Measurements from ENCODE around the gene ADPRS.

Gene ADPRS

DNA sequence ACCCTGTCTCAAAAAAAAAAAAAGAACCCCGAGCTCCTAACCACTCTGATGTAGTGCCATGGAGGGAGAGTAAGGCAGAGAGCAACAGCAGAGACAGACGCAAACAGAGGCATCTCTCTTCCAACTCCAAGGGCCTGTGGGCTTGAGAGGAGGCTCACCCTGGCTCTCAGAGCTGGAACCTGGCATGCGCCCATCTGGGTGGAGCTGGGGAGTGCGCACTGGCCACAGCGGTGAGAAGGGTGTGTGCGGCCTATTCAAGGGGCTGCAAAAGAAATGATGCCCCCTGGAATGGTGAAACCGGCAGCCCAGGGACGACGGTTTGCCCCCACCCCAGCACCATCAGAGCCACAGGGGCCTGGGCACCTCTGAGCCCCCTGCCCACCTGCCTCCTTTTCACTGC lies 18.7 kb downstream of the ADPRS start:
- intact Hi-C loops (cut with micrococcal nuclease) = no loop called here
- H3K9me3 Mint-ChIP-seq = no peaks in the 10 kb centered on the region
- no peak overlapping the region for H3K4me3 Mint-ChIP-seq
- H3K27me3 Mint-ChIP-seq = peaks cover 7% of the 10 kb centered on the region
- H3K27ac Mint-ChIP-seq = no peak overlapping the region
- no peaks in the 10 kb centered on the region for H3K36me3 Mint-ChIP-seq (ENCODE audit: low read depth)
- H3K4me1 Mint-ChIP-seq (ENCODE audit: low read depth) = peaks cover 8% of the 10 kb centered on the region

DNA sequence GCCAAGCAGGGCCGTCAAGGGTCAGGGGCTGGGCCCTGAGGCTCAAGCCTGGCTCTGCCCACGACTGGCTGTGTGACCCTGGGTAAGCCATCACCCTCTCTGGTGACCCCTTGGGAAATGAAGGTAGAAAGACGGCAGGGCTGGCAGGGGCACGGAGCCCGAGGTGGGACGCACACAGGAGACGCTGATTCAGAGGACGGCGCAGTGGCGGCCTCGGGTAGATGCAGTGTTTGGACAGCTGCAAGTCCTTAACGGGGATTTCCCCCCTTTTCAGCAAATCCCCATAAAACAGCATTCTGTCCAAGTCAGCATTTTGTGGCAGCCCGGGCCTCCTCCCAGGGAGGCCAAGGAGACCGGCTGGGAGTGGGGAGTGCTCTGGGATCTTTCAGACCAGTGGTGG lies 19.6 kb downstream of the ADPRS start:
- Mint-ChIP-seq H3K36me3 (ENCODE audit: low read depth) (peaks cover 3% of the 10 kb centered on the region), H3K27ac (no peak overlapping the region), H3K4me1 (ENCODE audit: low read depth) (peaks cover 8% of the 10 kb centered on the region), H3K9me3 (no peaks in the 10 kb centered on the region), H3K27me3 (peaks cover 7% of the 10 kb centered on the region), H3K4me3 (no peak overlapping the region)
- intact Hi-C loops (cut with micrococcal nuclease) = no loop called here

DNA sequence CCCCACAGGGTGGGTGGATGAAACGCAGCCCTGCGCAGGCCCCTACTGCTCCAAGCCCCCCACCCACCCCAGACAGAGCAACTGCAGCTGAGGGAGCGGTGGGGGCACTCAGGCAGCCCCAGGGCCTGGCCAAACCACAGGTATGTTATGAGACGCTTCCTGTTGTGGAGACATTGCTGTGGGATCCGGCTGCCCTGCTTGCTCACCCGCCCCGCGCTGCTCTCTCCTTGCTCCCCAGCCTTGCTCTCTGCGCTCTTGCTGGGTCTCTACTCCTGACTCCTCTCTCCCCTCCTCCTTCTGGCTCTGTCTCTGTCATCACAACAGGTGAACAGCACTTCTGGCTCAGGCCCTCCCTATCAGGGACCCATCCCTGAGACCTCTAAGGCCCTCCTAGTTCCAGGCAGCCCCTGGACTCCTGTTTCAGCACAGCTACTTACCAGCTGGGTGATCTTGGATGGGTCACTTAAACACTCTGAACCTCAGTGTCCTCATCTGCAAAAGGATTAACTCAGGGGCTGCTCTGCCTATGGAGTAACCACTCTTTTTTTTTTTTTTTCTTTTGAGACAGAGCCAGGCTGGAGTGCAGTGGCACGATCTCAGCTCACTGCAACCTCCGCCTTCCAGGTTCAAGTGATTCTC lies 20.5 kb downstream of the ADPRS start:
- Mint-ChIP-seq H3K9me3 (no peaks in the 10 kb centered on the region), H3K27ac (peak overlapping the region; percentile 61), H3K4me3 (no peak overlapping the region), H3K36me3 (ENCODE audit: low read depth) (peaks cover 7% of the 10 kb centered on the region), H3K4me1 (ENCODE audit: low read depth) (peaks cover 8% of the 10 kb centered on the region), H3K27me3 (peaks cover 7% of the 10 kb centered on the region)
- intact Hi-C loops (cut with micrococcal nuclease) = no loop called here

DNA sequence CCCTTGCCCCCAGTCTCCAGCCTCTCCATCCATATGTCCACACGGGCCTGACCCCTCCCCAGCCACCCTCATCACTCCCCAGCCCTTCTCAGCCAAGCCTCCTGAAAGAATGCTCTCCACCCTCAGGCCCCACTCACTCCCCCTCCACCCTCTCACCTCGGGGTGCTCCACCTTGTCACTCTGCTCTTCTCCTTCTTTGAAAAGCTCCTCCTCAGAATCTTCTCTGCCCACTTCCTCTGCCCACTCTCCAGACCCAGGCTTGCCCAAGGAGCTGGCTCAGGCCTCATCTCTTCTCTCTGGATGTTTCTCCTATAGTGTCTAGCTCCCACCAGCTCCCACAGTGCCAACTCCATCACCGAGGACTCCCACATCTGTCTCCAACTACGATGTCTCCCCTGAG lies 22.5 kb downstream of the ADPRS start:
- Mint-ChIP-seq H3K27me3 (peaks cover 7% of the 10 kb centered on the region), H3K36me3 (ENCODE audit: low read depth) (peaks cover 7% of the 10 kb centered on the region), H3K4me3 (no peak overlapping the region), H3K27ac (peak overlapping the region; percentile 10), H3K9me3 (no peaks in the 10 kb centered on the region), H3K4me1 (ENCODE audit: low read depth) (peaks cover 15% of the 10 kb centered on the region)
- intact Hi-C loops (cut with micrococcal nuclease) = no loop called here

DNA sequence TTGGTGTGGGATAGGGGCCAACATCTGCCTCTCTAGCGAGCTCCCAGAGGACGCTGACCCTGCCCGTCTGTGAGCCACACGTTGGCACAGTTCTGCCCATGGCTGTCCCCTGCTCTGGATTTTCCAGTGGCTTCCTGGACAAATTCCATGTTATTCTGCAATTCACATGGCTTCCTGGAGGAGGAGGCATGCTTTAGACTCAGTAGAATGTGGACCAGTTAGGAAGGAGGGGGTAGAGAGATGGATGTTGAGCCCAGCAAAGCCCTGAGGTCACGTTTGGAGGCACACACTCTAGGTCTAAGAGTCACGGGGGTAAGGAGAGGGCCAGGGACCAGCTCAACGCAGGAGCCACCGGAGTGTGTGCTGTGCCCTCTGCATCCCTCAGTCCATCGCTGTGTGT lies 24.1 kb downstream of the ADPRS start:
- no peak overlapping the region for H3K4me3 Mint-ChIP-seq
- peaks cover 22% of the 10 kb centered on the region for H3K4me1 Mint-ChIP-seq (ENCODE audit: low read depth)
- H3K27ac Mint-ChIP-seq = no peak overlapping the region
- no peaks in the 10 kb centered on the region for H3K9me3 Mint-ChIP-seq
- peaks cover 7% of the 10 kb centered on the region for H3K27me3 Mint-ChIP-seq
- intact Hi-C loops (cut with micrococcal nuclease) = no loop called here
- peaks cover 7% of the 10 kb centered on the region for H3K36me3 Mint-ChIP-seq (ENCODE audit: low read depth)

DNA sequence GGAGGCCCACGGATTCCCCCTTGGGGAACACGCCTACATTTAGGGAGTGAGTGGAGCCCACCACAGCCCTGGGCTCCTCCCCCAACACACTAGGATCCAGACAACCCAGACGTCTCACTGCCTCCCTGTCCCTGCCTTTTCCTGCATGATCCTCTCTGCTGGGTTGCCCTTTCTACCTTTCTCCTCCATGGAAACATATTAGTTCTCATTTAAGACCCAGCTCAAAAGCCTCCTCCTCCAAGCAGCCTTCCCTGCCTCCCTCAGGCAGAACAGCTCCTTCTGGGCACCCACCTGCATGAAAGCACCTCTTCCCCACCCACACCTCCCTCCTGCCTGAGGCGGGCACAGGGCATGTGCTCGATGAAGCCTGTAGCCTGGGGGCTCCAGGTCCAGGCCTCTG lies 25.7 kb downstream of the ADPRS start:
- Mint-ChIP-seq H3K9me3 (no peaks in the 10 kb centered on the region), H3K27ac (no peak overlapping the region), H3K36me3 (ENCODE audit: low read depth) (peaks cover 7% of the 10 kb centered on the region), H3K4me1 (ENCODE audit: low read depth) (peaks cover 35% of the 10 kb centered on the region), H3K4me3 (no peak overlapping the region), H3K27me3 (peaks cover 6% of the 10 kb centered on the region)
- intact Hi-C loops (cut with micrococcal nuclease) = no loop called here

DNA sequence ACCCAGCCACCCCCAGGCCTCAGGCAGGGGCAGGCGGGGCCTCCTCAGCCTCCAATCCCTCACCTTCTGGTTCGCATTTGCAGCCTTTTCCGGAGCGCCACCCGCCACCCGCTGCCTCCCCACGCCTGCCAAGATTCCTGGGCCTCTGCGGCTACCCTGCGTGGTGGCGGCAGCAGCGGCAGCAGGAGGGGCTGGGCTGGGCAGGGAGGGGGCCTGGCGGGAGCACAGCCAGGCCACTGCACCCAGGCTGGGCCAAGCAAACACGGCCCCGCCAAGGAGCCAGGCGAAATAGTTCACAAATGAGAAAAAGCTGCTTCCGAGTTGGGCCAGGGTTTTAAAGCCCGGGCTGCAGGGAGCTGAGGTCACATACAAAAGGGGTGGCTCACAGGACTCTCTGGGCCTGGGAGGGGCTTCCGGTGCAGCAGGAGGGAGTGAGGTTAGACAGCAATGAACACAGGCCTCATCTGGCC lies 26.5 kb downstream of the ADPRS start:
- Mint-ChIP-seq H3K27me3 (peaks cover 4% of the 10 kb centered on the region), H3K4me3 (no peak overlapping the region), H3K36me3 (ENCODE audit: low read depth) (peaks cover 7% of the 10 kb centered on the region), H3K27ac (no peak overlapping the region), H3K4me1 (ENCODE audit: low read depth) (peaks cover 43% of the 10 kb centered on the region), H3K9me3 (no peaks in the 10 kb centered on the region)
- intact Hi-C loops (cut with micrococcal nuclease) = no loop called here

DNA sequence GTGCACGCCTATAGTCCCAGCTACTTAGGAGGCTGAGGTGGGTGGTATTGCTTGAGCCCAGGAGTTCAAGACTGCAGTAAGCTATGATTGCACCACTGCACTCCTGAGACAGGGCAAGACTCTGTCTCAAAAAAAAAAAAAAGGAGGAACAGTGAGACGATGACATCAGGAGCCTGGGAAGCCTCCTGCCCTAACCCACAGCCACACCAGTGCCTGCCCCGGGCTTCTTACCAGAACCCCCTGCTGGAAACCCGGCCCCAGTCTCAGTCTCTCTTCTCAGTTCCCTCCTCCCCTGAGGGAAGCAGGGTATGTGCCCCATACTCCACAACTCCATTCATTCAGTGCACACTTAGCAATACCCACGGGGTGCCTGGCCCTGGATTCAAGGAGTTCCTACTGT lies 27.2 kb downstream of the ADPRS start:
- Mint-ChIP-seq H3K4me3 (no peak overlapping the region), H3K9me3 (no peaks in the 10 kb centered on the region), H3K36me3 (ENCODE audit: low read depth) (peaks cover 7% of the 10 kb centered on the region), H3K27ac (no peak overlapping the region), H3K4me1 (ENCODE audit: low read depth) (peaks cover 47% of the 10 kb centered on the region), H3K27me3 (peaks cover 3% of the 10 kb centered on the region)
- intact Hi-C loops (cut with micrococcal nuclease) = no loop called here

DNA sequence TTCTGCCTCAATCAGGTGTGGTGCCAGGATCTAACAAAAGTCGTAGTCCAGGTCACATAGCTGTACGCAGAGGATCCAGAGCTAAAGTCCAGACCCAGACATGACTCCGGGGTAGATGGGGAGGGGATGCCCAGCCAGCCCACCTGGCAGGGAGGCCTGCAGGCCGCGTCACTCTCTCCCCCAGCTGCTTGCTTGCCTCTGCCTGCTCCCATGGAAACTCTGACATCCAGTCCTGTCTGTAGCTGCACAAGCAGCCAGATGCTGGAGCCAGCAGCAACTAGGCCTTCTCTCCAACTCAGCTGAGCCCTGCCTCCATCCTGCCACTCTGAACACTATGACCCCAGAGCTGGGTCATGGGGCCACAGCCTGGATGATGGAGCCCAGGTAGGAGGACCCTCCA lies 28.2 kb downstream of the ADPRS start:
- Mint-ChIP-seq H3K27me3 (no peaks in the 10 kb centered on the region), H3K9me3 (no peaks in the 10 kb centered on the region), H3K36me3 (ENCODE audit: low read depth) (peaks cover 7% of the 10 kb centered on the region), H3K27ac (no peak overlapping the region), H3K4me1 (ENCODE audit: low read depth) (peaks cover 43% of the 10 kb centered on the region), H3K4me3 (no peak overlapping the region)
- intact Hi-C loops (cut with micrococcal nuclease) = no loop called here

DNA sequence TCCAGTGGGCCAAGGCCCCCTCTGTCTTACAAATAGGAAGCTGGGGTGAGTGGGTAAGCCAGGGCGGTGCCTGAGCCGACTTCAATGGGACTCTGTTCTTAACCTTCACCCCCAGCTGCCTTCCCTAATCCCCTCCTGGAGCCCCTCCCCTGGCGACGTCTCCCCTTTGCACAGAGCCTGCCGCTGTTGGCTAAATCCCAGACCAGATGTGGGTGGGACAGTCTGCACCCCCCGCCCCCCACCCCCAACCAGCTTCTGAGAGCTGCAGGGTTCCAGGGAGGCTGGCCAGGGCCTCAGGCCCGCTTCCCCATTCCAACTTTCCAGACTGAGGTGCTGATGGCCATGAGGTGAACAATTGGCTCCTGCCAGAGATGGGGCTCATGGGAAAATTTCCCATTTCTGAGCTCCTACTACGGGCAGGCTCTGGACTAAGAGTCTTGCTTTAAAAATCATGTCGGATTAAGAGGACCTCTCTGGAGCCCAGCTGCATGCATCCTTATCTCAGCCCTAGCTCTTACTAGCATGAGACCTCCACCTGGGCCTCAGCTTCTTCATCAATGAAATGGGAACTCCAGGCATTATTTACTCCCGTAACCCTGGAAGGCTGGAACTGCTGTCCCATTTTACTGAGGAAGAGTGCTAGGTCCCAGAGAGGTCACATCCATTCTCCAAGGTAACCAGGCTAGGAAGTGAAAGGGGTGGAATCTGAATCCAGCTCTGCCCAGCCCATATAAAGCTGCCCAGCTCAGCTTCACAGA lies 29.9 kb downstream of the ADPRS start:
- intact Hi-C loops (cut with micrococcal nuclease) = no loop called here
- H3K36me3 Mint-ChIP-seq (ENCODE audit: low read depth) = peaks cover 1% of the 10 kb centered on the region

DNA sequence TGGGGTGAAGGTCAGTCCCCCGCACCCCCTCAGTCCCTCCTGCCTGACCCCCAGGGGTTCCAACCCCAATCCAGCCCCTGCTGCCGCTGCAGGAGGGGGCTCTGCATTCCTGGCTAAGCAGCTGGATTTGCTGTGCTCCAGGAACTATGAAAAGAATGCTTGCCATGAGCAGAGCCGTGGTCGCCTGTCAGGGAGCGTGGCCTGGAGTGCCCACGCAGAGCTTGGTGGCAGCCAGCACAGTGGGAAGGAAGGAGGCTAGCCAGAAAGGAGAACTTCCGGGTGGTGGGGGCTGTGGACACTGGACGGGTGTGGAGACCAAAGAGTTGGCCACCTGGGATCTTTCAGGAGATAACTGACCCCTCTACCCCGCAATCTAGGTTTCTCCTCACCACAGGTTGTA lies 30.8 kb downstream of the ADPRS start:
- Mint-ChIP-seq H3K4me1 (ENCODE audit: low read depth) (peaks cover 69% of the 10 kb centered on the region), H3K36me3 (ENCODE audit: low read depth) (no peaks in the 10 kb centered on the region), H3K27ac (peak overlapping the region; percentile 67)

More for the DNA sequence above, 29.9 kb downstream of the ADPRS start:
- H3K27me3 Mint-ChIP-seq = no peaks in the 10 kb centered on the region
- no peak overlapping the region for H3K4me3 Mint-ChIP-seq
- no peak overlapping the region for H3K27ac Mint-ChIP-seq
- H3K9me3 Mint-ChIP-seq = no peaks in the 10 kb centered on the region
- peaks cover 61% of the 10 kb centered on the region for H3K4me1 Mint-ChIP-seq (ENCODE audit: low read depth)

DNA sequence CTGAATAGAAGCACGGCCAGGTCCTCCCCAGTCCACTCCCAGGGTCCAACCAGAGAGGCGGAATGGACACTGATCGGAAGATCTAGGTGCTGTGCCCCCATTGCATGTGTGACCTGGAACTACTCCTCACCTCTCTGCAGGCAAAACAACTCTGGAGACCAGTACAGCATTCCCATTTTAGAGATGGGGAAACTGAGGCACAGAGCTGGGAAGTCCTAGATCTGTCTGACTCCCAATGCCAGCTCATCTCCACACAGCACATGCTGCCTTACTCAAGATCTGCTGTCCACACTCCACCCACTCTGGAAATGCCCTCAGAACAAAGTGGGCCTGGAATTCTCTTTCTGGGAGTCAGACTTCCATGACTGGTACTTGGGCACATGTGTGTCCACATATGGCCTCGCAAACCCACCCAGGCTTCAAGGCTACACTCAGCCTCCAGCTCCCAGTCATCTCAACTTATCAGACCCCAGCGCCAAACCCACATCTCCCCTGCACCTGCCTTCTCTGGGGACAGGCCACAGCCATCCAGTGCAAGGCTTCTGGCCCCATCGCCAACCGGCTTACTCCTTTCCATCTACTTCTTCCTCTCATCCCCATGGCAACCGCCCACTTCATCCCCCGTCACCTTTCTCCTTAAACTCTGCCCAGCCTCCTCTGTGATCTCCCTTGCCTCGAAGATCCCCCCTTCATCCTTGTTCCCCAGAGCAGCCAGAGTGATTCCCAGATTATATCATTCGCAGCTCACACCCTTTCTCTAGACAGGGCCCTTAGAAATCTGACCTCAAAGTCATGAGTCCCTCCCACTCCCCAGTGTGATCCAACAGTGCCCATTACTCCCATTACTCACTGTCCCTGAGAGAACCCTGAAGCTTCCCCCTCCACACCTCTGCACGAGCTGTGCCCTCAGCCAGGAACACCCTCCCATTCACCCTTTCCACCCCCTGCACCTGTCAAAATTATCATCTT lies 33.7 kb downstream of the ADPRS start:
- H3K4me1 Mint-ChIP-seq (ENCODE audit: low read depth) = peaks cover 78% of the 10 kb centered on the region
- H3K27me3 Mint-ChIP-seq = peaks cover 18% of the 10 kb centered on the region
- H3K36me3 Mint-ChIP-seq (ENCODE audit: low read depth) = no peaks in the 10 kb centered on the region
- no peaks in the 10 kb centered on the region for H3K9me3 Mint-ChIP-seq
- peak overlapping the region; percentile 44 for H3K4me3 Mint-ChIP-seq
- peak overlapping the region; percentile 80 for H3K27ac Mint-ChIP-seq
- intact Hi-C loops (cut with micrococcal nuclease) = no loop called here

More for the DNA sequence above, 30.8 kb downstream of the ADPRS start:
- Mint-ChIP-seq H3K4me3 (no peak overlapping the region), H3K9me3 (no peaks in the 10 kb centered on the region), H3K27me3 (peaks cover 2% of the 10 kb centered on the region)
- intact Hi-C loops (cut with micrococcal nuclease) = no loop called here

DNA sequence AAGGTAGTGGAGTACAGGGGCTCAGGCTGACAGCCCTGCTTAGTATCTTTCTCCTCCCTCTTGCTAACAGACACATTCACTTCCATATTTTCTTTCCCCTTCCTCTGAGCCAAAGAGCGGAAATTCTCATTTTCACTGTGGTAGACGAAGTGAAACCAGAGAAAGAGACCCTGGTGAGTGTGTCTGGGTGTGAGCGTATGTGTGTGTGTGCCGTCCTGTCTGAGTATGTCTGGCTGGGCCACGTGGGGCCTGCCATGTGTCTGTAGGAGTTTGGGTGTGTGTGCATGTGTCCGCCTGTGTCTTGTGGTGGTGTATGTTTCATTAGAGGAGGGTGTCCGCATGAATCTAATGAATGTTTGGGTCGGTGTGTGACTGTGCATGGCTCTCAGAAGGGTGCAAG lies 34.7 kb downstream of the ADPRS start:
- H3K4me3 Mint-ChIP-seq = peak overlapping the region; percentile 44
- intact Hi-C loops (cut with micrococcal nuclease) = no loop called here
- peaks cover 82% of the 10 kb centered on the region for H3K4me1 Mint-ChIP-seq (ENCODE audit: low read depth)
- H3K27ac Mint-ChIP-seq = peak overlapping the region; percentile 80
- no peaks in the 10 kb centered on the region for H3K9me3 Mint-ChIP-seq
- no peaks in the 10 kb centered on the region for H3K36me3 Mint-ChIP-seq (ENCODE audit: low read depth)
- peaks cover 18% of the 10 kb centered on the region for H3K27me3 Mint-ChIP-seq

All from dendritic cell treated with granulocyte-macrophage colony-stimulating factor and Interleukin-4, amounts not matched to agents 40 ng/mL and 50 ng/mL, for 4 days (primary cell).